Testis (tissue), 2 donors: ENCODE results near the gene LCN15.

ENCODE experiments used
- POLR2A ChIP-seq: fragments of 450-650 bp; IDR thresholded peaks from one replicate; pipeline ENCODE4 v1.6.1; 2017; ENCODE audit warnings: antibody characterized with exemption, mild to moderate bottlenecking, moderate library complexity
- TF ChIP-seq, protein P1 (sequence below), 3 experiments: fragments of 450-650 bp in 2 of 3; fragments of 200-600 bp in 1 of 3; sonication (generic) in 1 of 3; IDR thresholded peaks; one replicate each; pipeline ENCODE4 v1.5.1; 2016 to 2019; ENCODE audit warnings: antibody characterized with exemption in 3 of 3, mild to moderate bottlenecking in 2 of 3, moderate library complexity in 1 of 3

GRCh38 chr9:136775191-136775590 is 10.9 kb upstream of the LCN15 start:
- no peak for TF ChIP-seq POLR2A
- TF ChIP-seq, protein P1, sequence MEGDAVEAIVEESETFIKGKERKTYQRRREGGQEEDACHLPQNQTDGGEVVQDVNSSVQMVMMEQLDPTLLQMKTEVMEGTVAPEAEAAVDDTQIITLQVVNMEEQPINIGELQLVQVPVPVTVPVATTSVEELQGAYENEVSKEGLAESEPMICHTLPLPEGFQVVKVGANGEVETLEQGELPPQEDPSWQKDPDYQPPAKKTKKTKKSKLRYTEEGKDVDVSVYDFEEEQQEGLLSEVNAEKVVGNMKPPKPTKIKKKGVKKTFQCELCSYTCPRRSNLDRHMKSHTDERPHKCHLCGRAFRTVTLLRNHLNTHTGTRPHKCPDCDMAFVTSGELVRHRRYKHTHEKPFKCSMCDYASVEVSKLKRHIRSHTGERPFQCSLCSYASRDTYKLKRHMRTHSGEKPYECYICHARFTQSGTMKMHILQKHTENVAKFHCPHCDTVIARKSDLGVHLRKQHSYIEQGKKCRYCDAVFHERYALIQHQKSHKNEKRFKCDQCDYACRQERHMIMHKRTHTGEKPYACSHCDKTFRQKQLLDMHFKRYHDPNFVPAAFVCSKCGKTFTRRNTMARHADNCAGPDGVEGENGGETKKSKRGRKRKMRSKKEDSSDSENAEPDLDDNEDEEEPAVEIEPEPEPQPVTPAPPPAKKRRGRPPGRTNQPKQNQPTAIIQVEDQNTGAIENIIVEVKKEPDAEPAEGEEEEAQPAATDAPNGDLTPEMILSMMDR (IDR thresholded peaks at IDR 0.05): no peak
